Motor neuron (in vitro differentiated cells): ENCODE data around the gene PTTG2. TPM values are rescaled to one million over a fixed set of nuclear protein-coding genes. Genes with fewer than 3 reads are reported as not detected.

Experiments
- ATAC-seq, 8 experiments: fragments of 200-7000 bp; cut with Tn5 transposase; replicated peaks in 6 of 8; 2 replicates each; pipeline ENCODE4 v1.8.0; 2021; ENCODE audit warnings: mild to moderate bottlenecking in 8 of 8, moderate library complexity in 8 of 8
- H3K27ac ChIP-seq, 2 donors: fragments of 250-450 bp; sonication (Bioruptor Pico); 2 replicates each; pipeline ENCODE4 v1.9.0; 2021; ENCODE audit warnings: antibody characterized with exemption in 2 of 2, mild to moderate bottlenecking in 2 of 2, moderate library complexity in 1 of 2
- H3K4me1 ChIP-seq, 2 donors: fragments of 250-450 bp; sonication (Bioruptor Pico); replicated peaks in 1 of 2; 2 replicates each; pipeline ENCODE4 v1.6.1; 2021; ENCODE audit warnings: antibody characterized with exemption in 2 of 2, mild to moderate bottlenecking in 2 of 2, moderate library complexity in 1 of 2
- H3K4me3 ChIP-seq, 5 donors: fragments of 250-450 bp; sonication (Bioruptor Pico); 2 replicates each; pipeline ENCODE4 v1.9.0; 2021; ENCODE audit warnings: antibody characterized with exemption in 5 of 5, mild to moderate bottlenecking in 5 of 5, moderate library complexity in 4 of 5
- WGBS, 10 experiments: fragments of 450-650 bp; shearing (Covaris generic); methylation state at CpG; one replicate each; pipeline ENCODE4 v1.0.0; 2022; 5-methylcytosine and 5-hydroxymethylcytosine counted together
- in situ Hi-C, 9 experiments: fragments of 400-800 bp; cut with MboI; loops; one replicate each; pipeline ENCODE4 v1.15.0; 2021; ENCODE audit warnings: low sequenced_read_pairs in 9 of 9, low pct_unique_long_range_greater_than_20kb in 2 of 9; ENCODE audit not compliant: unreplicated experiment in 9 of 9
- total RNA-seq, 8 experiments: library from RNA; unstranded; fragments of 300-600 nt; gene quantifications; 2 replicates each; pipeline versions ENCODE4 v1.2.3 to v1.2.4, GENCODE V29; 2022

PTTG2 gene
- total RNA-seq, 8 experiments from 2014 or later: 0.43 to 1.8 (median 0.47) TPM; not detected in 5

- no peak overlapping the region for H3K4me3 ChIP-seq
- in situ Hi-C loops: loop anchor here in 2 of 9 experiments (25.0 kb wide), 2 partner anchors 196 to 396 kb away; no protein-coding TSS in a partner anchor
- no peak overlapping the region for H3K27ac ChIP-seq
- peaks cover 8 to 20% of the 10 kb centered on the region in 2 donors for H3K4me1 ChIP-seq
- ATAC-seq: peak in 7 of 8 experiments; percentile 20 to 68 (median 36)
- WGBS, 10 experiments: 91 to 100% (median 100%) methylated on average over 1 to 3 of the region's 3 CpGs; no CpG with 5 or more reads in 5 of the 10 experiments
Measured at GRCh38 chr4:38008571-38009021, 48.4 kb downstream of the PTTG2 start.

- Histone ChIP-seq H3K27ac (no peak overlapping the region), H3K4me3 (no peak overlapping the region), H3K4me1 (peaks cover 11 to 26% of the 10 kb centered on the region in 2 donors)
- in situ Hi-C loops: loop anchor here in 2 of 9 experiments (25.0 kb wide), 2 partner anchors 197 to 397 kb away; no protein-coding TSS in a partner anchor
- ATAC-seq: no peak
Measured at GRCh38 chr4:38009421-38009820, 49.2 kb downstream of the PTTG2 start.

GRCh38 chr4:38009949-38010348, 49.8 kb downstream of the PTTG2 start:
- H3K4me1 ChIP-seq: peaks cover 11 to 24% of the 10 kb centered on the region in 2 donors
- no peak overlapping the region for H3K27ac ChIP-seq
- 67 to 100% (median 93%) methylated on average over 1 to 3 of the region's 3 CpGs for WGBS, 10 experiments
- in situ Hi-C loops: loop anchor here in 2 of 9 experiments (25.0 kb wide), 2 partner anchors 198 to 398 kb away; no protein-coding TSS in a partner anchor
- H3K4me3 ChIP-seq: no peak overlapping the region
- ATAC-seq: no peak

Other genes with a start within 250 kb of the PTTG2 start
- 10 to 100 TPM; 10.7 to 40.1 (median 12.9) TPM for gene PGM2, start 133.7 kb upstream of the PTTG2 start, total RNA-seq
- 10 to 100 TPM; 14.3 to 83.6 (median 36.8) TPM for gene TBC1D1, start 69.3 kb upstream of the PTTG2 start, total RNA-seq